SIG-M5 treated with dmso at 0.1 percent for 504 hours (cell line): ENCODE measurements around the gene CFAP65.

Experiments used
- DNase-seq: peaks from one replicate; lab custom pipeline; 2025; ENCODE audit not compliant: unreplicated experiment; lab: John Stamatoyannopoulos, UW

Gene CFAP65

DNA sequence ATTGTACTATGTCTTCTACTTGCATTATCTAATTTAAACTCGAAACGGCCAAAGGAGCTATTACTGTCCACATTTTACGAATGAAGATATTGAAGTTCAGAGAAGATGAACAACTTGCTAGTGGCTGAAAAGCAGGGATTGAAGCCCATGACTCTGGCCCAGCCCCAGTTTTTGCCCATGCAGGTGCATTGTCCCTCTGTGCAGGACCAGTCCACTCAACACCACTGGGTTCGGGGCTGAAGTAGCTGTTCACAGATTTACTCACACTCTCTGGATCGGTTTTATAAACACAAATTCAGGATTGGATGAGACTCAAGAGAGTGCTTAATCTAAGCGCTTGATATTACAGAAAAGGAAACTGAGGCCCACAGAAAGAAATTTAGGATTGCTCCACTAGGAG is 20.8 kb upstream of the CFAP65 start:
- DNase-seq: no peak

DNA sequence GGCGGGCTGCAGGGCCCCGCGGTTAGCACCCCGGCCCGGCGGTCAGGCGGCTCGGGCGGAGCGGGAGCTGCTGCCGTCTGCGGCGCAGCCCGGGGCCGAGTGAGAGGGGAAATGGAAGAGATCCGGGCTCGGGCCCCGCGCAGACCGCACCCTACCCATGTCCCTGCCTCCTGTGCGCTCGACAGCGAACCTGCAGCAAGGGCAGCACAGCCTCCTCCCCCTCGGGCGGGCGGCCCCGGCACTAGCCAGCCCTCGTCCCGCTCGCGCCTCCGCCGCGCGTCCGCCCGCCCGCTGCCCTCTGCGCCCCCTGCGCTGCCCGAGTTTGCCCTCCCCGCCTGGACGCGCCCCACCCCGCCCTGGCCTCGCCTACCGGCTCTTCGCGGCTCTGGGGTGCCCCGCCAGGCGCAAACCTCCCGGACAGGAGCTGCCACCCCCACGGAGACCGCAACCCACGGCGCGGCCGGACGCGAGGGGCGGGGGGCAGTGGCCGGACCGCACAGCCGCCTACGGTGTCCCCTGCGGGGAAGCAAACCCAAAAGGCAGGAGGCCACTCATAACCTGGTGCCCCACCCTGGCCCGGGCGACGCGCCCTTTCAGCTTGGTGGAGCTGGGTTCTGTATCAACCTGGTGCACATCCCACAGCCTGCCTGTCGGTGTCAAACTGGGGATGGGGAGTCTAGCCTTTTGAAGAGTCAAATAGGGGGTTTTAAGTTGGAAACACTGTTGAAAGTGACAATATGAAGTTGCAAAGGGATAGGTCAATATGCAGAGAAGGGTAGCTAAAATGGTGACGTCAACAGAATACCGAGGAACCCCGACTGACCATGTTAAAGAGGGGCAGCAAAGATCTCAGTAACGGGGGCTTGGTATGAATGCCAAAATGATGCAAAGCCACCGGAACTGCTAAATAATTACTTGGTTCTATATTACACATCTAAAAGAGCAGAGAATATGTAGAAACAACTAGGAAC is 19.8 kb upstream of the CFAP65 start, which contains the start of gene IHH:
Gene IHH (minus strand): TSS at position 101 of the 971 bp plus-strand sequence. CDS start 454 bp downstream, outside the sequence.
- DNase-seq: no peak

DNA sequence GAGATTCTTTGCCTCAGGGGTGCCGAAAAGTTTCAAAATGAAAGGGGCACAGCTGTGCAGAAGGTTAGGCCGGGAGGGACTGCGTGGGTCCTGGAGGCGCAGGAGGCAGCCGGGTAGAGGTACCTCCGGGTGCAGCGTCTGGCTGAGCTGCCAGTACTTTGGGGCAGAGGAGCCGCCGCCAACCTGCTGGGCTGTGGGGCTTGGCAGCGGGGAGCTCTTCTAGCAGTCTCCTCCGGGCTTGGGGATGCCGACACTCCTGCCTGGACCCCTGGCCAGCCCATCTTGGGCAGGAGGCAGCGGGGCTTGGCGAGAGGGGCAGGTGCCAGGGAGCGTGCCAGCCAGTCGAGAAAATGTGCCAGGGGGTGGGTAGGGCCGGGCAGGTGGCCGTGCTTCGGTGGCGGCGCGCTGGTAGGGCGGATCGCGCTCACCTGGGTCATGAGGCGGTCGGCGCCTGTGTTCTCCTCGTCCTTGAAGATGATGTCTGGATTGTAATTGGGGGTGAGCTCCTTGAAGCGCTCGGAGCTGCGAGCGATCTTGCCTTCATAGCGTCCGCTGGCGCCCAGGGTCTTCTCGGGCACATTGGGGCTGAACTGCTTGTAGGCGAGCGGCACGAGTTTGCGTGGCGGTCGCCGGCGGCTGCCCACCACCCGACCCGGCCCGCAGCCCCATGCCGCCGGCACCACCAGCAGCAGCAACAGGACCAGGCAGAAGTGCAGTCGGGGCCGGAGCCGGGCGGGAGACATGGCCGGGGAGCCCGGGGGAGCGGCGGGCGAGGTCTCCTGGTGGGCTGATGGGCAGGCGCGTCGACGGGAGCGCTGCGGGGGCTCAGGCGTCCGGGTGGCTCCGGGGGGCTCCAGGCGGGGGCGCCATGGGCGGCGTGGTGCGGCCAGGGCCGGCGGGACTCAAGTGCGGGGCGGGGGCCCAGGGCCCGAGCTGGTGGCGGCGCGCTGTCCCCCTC is 18.7 kb upstream of the CFAP65 start:
- no peak for DNase-seq

DNA sequence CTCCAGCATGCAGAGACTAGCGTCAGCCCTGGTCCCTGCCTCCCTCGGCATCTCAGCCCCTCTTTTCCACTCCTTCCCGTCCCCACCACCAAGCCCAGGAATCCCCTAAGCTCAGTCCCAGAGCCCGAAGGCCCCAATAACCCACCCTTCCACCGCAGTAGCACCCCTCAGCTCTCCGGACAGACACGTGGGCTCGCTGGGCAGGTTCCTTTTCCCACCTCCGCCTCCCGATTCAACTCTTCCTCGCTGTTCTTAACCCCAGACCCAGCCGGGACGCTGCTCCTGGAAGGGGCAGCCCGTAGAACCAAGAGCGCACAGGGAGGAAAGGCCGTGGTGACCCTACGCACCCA is 18.0 kb upstream of the CFAP65 start:
- no peak for DNase-seq

DNA sequence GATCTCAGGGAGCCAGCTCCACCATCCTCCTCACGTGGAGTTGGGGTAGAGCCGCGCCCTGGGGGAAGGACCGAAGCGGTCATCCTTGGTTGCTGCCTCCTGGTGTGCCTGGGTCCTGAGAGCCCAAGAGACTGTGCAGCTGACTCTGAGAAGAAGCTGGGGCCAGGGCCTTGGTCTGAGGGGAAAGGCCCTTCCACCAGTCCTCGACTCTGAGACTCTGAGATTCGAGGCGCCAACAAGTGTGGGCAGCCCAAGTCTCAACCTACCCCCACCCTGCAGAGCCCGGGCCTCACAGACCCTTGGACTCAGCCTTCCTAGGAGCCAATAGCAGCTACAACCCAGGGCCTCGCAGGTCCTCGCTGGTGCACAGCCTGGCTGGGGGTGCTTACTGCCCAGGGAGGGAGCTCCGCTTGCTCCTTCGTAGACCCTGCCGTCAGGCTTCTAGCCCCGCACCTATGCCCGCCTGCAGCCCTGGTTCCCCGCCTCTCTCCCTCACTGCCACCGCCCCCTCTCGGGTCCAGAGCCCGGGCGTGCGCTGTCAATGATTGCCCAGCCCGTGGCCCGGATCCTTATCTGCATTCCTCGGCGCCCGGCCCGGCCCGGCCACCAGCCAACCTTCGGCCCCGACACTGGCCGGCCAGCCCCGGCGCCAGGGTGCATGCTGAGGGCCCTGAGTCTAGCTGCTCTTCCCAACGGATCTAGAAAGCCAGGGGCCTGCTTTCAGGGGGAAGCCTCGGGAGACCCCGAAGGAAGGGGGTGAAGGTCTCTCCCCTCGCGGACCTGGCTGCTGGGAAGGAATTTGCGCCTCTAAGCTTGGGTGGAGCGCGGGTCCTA is 17.4 kb upstream of the CFAP65 start:
- no peak for DNase-seq

DNA sequence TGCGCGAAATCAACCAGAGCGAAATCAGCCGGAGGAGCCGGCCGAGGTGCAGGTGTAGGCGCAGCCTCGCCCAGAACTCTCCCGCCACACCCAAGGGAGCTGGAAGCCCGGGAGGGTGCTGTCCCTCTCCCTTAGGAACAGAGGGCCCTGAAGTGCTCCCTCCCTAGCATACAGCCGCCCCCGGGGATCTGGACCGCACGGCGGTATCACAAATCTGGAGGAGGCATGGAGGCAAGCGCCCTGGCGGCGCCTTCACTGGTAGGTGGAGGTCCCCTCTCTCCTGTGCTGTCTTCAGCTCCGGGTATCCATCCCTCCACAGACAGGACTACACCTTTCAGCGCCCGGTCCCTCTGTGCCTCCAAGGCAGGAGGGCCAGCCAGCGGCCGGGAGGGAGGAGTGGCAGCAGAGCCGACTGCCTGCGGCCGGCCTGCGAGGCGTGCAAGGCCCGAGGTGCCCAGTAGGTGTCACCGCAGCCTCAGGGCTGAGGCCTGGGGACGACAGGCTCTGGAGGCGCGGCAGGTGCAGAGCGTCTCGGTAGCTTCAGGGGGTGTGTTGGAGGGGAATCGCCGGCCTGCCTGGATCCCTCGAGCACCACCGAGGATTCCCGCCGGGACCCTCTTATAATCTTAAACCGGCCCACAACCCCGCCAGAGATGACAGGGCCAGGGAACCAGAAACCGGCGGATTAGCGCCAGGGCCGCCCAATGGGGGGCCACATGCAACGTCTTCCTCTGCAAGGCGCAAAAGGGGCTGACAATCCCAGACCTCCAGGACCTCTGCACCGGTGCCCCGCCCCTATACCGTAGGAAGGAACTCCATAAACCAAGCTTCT is 16.6 kb upstream of the CFAP65 start:
- peak; percentile 59 for DNase-seq

DNA sequence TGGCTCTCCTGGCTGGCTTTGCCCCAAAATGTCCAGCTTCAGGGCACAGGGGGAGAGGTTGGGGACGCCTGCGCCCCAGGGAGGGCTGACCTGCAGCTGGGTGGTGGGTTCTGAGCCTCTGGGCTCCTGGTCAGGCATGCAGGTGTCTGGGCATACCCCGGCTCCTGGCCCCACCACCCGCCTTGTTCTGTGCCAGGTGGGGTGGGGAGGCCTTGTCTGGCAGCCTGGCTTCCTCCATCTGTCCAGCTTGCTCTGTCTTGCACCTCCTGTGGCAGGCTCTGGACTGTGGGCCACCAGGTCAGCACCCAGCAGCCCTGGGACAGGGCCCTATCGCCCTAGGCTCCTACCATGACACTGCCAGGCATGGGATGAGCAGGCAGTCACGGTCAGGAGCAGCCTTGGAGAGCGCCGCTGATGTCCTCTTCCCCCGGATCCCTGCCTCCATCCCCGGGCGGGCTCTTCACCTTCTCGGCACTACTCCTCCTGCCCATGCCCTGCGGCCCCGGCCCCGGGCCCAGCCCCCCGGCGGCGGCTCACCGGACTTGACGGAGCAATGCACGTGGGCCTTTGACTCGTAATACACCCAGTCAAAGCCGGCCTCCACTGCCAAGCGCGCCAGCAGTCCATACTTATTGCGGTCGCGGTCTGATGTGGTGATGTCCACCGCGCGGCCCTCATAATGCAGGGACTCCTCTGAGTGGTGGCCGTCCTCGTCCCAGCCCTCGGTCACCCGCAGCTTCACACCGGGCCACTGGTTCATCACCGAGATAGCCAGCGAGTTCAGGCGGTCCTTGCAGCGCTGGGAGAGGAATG is 15.8 kb upstream of the CFAP65 start:
- no peak for DNase-seq

DNA sequence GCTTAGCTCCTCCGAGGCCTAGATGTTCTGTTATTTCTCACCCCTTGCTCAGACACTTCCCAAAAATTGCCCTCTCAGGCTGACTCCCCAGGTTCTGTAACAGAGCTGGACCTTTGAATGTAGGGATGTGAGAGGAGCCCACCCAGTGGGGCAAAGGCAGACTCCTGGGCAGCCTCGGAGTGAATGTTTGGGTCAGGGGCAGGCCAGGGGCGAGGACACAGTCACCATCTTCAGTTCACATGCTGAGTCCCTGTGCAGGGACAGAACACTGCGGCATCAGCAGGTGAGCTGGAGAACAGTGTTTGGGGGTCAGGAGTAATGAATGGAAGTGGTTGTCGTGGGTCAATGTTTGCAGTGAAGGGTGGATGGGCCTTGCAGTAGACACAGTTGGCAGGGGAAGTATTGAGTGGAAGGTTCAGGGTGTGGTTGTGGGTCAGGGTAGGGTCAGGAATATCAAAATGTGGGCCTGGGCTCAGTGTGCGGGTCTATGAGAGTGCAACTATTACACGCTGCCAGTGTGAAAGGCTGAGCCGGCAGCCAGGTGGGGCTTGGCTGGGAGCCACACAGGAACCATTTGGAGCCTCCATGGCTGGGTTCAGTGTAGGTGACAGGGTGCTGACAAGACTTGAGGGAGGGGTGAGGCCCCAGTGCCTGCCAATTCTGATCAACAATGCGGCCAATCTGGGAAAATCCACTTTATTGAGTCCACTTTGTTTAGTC is 15.0 kb upstream of the CFAP65 start:
- no peak for DNase-seq

DNA sequence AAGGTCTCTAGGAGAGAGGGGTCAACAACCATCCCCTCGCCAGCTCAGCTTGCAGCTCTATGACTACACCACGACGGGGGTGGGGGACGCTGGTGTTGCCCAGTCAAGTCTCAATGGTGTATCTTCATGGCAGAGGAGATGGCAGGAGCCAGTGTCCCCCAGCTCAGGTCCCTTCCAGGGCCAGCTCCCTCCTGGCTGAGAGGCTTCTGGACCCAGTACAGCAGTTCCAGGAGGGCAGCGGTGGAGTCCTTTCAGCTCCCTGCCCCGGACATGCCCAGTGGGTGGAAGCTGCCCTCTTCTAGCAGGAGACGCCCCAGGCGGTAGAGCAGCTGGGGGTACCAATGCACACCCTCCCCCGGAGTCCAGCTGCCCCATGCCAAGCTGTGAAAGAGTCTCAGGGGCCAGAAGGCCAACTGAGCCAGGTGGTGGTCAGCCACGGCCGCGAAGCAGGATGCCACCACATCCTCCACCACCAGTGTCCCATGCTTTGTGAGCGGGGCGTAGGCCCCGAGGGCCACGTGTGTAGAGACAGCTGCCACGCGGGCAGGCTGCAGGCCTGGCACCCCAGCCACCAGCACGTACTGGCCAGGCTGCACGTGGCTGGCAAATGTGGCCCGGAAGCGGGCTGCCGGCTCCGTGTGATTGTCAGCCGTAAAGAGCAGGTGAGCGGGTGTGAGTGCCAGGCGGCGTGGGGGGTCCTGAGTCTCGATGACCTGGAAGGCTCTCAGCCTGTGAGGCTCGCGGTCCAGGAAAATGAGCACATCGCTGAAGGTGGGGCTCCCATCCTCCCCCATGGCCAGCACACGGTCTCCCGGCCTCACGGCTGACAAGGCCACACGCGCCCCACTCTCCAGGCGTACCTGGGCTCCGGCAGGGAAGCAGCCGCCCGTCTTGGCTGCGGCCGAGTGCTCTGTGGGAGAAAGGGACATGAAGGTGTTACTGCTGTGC is 13.9 kb upstream of the CFAP65 start:
- no peak for DNase-seq

DNA sequence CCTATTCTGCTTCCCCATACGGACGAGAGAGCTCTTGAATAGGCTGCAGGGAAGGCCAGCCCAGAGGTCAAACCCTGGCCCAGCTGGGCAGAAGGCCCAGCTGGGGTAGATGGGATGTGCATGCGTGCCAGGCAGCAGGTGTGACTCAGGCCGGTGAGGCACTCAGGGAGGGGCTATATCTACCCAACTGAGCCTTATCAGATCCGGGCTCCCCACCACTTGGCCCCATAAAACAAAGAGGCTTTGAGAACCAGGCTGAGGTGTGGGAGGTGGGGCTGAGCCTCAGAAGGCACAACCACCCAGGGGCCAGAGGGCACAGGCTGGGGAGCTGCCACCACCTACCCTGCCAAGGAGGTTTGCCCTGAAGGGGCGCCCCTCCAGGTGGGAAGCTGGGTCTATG is 8.0 kb upstream of the CFAP65 start:
- DNase-seq: no peak

DNA sequence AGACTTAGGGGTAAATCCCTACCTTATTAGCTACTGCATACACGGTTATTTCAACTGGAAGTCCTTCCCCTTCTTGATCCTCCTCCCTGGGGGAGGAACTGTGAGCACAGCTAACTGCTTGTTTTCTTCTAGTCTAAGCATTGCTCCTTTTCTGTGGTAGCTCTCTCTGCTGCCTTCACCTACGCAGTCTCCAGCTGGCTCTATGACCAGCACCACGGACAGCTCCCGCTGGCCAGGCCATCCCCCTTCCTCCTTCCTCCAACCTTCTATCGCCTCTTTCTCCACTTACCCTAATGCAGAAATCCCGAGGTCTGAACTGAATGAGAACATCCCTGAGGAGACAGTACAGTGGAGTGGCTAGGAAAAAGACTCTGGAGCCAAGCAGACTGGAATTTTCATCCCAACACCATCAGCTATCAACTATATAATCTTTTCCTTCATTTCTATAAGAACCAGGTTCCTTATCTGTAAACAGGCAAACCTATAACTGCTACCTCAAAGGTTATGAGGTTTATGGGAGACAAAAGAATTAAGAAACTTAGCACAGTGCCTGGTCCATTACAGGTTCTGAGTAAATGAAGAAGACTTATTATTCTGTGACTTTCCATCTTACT is 4.7 kb upstream of the CFAP65 start:
- peak; percentile 34 for DNase-seq

DNA sequence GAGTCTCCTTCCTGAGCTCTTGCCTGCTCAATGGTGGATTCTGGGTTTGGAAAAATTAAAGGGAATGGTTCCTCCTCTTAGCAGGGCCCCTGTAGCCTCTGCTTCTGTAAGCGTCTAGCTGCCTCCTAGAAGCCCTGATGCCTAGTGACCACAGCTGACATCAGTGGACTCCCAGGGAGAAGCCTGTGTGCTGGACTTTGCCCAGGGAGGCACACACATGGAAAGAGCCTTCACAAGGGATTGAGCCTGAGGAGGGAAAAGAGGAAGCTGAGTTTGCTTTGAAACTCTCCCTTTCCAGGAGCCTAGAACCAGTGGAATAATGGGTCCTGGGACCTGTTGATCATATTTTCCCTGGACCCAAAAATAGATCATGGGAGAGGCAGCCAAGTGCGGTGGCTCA is 1.4 kb upstream of the CFAP65 start:
- DNase-seq: no peak

DNA sequence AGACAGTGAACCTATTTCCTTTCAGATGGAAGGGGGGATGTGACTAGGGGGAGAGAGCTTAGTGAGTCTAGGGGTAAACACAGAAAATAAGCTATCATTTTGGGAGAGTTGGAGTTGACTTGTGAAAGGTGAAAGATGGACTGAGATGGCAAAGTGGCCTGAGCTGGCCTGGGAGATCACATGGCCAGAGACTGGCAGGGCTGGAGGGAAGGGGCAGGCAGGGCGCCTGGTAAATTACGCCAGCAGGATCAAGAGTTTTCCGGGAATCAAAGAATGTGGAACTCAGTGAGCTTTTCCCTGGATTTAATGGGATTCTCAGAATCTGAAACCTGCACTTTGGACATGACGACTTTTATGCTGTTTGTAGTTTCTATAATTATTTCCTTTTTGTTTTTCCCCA is 841 bp upstream of the CFAP65 start:
- no peak for DNase-seq

DNA sequence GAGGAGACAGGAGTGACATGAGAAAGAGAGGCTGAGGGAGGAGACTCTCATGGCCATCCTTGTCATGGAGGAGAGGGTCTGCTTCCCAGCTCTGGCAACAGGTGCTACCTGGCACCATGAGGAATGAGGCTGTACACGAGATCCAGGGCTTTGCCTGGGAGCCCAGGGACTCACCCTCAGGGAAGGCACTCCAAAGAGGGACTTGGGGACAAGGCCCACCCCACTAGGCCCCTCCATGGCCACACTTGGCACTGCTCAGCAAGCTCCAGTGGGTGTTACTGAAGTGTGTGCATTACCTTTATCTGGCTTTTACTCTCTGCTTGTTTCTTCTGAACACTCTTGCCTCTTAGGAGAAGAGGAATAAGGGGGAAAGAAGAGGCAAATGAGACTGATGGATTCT is 2.7 kb downstream of the CFAP65 start:
- DNase-seq: no peak

DNA sequence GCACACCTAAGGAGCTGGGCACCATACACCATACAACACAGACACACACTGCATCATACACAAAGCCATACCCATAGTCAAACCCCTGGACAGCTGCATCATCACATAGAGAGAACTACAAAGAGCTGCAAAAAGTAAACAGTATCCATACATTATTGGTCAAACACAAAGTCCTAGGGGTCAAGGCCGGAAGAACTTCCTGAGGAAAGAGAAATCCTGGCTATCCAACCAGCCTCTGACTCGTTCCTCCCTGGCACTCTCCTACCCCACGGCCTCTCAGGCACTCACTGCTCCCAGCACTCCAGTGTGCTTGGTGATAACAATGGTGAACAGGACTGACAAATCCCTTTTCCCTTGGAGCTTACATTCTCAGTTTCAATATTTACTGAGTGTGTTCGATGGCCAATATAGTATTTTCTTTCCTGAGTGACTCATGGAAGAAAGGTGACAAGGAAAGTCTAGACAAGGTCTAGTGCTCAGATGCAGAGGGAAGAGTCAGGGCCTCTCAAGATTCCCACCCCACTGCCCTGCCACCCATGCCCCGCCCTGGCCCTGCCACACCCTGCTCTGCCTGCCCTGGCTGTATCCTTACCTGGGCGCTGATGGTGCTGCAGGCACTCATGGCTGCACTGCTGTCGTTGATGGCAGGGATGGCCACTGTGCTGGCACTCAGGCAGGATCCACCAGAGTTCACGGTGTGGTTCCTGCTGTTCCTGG is 3.4 kb downstream of the CFAP65 start:
- DNase-seq: no peak

DNA sequence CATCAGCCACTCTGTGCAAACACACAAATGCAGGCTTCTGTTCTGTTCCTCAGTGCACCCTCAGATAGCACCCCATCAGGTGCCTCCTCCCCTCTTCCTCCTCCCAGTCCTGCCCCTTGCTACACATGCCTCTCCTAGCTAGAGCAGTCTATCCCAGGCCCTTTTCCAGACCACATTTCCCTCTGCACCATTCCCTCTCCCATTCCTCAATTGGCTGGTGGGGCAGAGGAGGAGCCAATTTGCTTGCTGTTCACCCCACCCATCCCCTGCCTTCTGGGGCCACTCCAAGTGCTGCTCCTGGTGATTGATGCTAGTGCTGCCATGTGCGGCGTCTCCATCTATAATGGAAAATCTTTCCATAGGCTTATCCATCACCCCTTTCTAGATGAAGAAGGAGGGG is 5.4 kb downstream of the CFAP65 start:
- DNase-seq: no peak
